ENCODE results near the gene GABRB2.

DNA sequence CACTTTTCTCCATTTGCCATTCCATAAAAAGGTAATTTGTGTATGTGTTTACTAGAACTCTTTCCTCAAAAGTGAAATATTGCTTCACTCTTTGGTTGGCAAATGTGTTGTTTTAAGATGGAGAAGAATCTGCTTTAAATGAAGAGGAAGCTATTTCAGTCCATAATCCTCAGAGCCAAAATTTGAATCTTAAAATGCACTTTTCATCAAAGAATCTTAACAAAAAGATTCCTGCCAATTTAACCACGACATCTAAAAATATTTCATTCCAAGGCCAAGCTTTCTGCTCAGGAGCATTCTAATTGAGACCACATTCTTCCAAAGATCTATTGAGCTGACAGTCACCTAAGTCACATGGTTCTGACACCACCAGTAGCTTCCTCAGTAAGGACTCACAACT is 7.5 kb downstream of the GABRB2 start:
- TF ChIP-seq, protein P1, sequence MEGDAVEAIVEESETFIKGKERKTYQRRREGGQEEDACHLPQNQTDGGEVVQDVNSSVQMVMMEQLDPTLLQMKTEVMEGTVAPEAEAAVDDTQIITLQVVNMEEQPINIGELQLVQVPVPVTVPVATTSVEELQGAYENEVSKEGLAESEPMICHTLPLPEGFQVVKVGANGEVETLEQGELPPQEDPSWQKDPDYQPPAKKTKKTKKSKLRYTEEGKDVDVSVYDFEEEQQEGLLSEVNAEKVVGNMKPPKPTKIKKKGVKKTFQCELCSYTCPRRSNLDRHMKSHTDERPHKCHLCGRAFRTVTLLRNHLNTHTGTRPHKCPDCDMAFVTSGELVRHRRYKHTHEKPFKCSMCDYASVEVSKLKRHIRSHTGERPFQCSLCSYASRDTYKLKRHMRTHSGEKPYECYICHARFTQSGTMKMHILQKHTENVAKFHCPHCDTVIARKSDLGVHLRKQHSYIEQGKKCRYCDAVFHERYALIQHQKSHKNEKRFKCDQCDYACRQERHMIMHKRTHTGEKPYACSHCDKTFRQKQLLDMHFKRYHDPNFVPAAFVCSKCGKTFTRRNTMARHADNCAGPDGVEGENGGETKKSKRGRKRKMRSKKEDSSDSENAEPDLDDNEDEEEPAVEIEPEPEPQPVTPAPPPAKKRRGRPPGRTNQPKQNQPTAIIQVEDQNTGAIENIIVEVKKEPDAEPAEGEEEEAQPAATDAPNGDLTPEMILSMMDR (conservative IDR thresholded peaks at IDR 0.05): no peak
- no peak for TF ChIP-seq ZFX (IDR thresholded peaks at IDR 0.05)
